ENCODE measurements around the gene ZNF189.

Gene ZNF189

DNA sequence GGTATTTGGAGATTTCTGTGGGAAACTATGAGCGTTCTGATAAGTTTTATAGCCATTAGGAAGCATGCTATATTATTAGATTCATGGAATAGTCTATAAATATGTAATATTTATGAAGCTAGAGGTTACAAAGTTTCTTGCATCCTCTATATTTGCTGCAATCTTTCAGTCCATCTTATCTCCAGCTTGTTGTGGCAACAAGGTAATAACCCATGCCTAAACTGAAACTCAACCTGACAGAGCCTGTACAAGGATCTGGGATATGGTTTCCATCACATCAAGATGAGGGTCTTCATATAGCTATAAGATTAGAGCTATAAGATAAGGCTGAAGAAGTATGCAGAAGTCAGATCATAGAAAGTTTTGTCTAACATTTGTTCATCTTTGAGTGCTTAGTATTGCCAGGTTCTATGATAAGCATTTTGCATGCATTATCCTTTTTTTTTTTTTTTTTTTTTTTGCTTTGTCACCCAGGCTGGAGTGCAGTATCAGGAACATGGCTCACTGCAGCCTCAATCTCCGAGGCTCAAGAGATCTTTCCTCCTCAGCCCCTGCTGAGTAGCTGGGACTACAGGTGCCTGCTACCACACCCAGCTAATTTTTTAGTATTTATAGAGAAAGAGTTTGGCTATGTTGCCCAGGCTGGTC, 28.6 kb upstream of the ZNF189 start:
- TF ChIP-seq, protein P1, sequence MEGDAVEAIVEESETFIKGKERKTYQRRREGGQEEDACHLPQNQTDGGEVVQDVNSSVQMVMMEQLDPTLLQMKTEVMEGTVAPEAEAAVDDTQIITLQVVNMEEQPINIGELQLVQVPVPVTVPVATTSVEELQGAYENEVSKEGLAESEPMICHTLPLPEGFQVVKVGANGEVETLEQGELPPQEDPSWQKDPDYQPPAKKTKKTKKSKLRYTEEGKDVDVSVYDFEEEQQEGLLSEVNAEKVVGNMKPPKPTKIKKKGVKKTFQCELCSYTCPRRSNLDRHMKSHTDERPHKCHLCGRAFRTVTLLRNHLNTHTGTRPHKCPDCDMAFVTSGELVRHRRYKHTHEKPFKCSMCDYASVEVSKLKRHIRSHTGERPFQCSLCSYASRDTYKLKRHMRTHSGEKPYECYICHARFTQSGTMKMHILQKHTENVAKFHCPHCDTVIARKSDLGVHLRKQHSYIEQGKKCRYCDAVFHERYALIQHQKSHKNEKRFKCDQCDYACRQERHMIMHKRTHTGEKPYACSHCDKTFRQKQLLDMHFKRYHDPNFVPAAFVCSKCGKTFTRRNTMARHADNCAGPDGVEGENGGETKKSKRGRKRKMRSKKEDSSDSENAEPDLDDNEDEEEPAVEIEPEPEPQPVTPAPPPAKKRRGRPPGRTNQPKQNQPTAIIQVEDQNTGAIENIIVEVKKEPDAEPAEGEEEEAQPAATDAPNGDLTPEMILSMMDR (IDR thresholded peaks at IDR 0.05) = no peak

GRCh38 chr9:101371813-101372212, 26.8 kb upstream of the ZNF189 start:
- TF ChIP-seq, protein P1 (IDR thresholded peaks at IDR 0.05) = no peak

GRCh38 chr9:101372327-101373118, 26.1 kb upstream of the ZNF189 start:
- TF ChIP-seq, protein P1 (IDR thresholded peaks at IDR 0.05) = no peak

GRCh38 chr9:101375546-101375945, 23.1 kb upstream of the ZNF189 start:
- TF ChIP-seq, protein P1 (IDR thresholded peaks at IDR 0.05) = no peak

- TF ChIP-seq, protein P1 (IDR thresholded peaks at IDR 0.05) = no peak
These were observed 22.4 kb upstream of the ZNF189 start for GRCh38 chr9:101376111-101376848.

GRCh38 chr9:101380295-101380694, 18.4 kb upstream of the ZNF189 start:
- TF ChIP-seq, protein P1 (IDR thresholded peaks at IDR 0.05) = no peak

DNA sequence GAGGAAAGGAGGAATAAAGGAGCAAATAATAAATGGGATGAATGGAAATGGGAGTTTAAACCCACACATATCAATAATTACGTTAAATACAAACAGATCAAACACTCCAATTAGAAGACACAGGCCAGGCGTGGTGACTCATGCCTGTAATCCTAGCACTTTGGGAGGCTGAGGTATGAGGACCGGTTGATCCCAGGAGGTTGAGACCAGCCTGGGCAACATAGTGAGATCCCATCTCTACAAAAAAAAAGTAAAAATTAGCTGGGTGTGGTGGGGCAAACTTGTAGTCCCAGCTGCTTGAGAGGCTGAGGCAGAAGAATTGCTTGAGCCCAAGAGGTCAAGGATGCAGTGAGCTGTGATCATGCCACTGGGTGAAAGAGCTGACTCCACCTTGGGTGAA, 17.5 kb upstream of the ZNF189 start:
- TF ChIP-seq, protein P1 (IDR thresholded peaks at IDR 0.05) = no peak
